Measurements from ENCODE around the gene ZNF362. TPM values are rescaled to one million over a fixed set of nuclear protein-coding genes. Genes with fewer than 3 reads are reported as not detected.
"Not testable (repeated sequence)": the region's sequence is repeated elsewhere in the genome, so short reads cannot be mapped to it uniquely, and the experiment has no call there.

ZNF362 gene
- total RNA-seq, 2 experiments from 2014 or later = 8.9 to 26.1 TPM

DNA sequence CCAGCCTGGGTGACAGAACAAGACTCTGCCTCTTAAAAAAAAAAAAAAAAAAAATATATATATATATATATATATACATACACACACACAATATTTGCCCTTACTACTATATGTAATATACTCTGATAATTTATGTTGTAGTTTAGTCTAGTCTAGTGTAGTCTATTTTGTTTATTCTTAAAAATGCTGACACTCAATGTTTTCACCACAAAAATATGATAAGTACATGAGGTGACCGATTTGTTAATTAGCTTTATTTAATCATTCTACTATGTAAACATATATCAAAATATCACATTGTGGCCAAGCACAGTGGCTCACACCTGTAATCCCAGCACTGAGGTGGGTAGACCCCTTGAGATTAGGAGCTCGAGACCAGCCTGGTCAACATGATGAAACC, 19.8 kb upstream of the ZNF362 start:
- Histone ChIP-seq H2AFZ (ENCODE audit: low read length) (no peak overlapping the region), H3K4me1 (ENCODE audit: insufficient read depth, low read length, poor library complexity, severe bottlenecking) (no peaks in the 10 kb centered on the region), H4K20me1 (ENCODE audit: insufficient read depth, low read length) (no peaks in the 10 kb centered on the region), H3K27ac (ENCODE audit: low read depth, low read length, poor library complexity, severe bottlenecking) (no peak overlapping the region), H3K79me2 (ENCODE audit: insufficient read depth, low read depth, low read length) (no peaks in the 10 kb centered on the region), H3K4me2 (ENCODE audit: low read length) (no peak overlapping the region), H3K4me3 (ENCODE audit: low read depth, low read length, poor library complexity, severe bottlenecking) (no peak overlapping the region), H3K36me3 (ENCODE audit: insufficient read depth, low read length) (no peaks in the 10 kb centered on the region), H3K9me3 (ENCODE audit: low read length) (no peaks in the 10 kb centered on the region), H3K9me2 (ENCODE audit: insufficient read depth, low read length) (no peaks in the 10 kb centered on the region)
- BruUV-seq (replicated peaks) = no TSS peak
- TF ChIP-seq EZH2phosphoT487 (IDR thresholded peaks at IDR 0.05; ENCODE audit: borderline replicate concordance, low read depth, low read length) = no peak
- TF ChIP-seq, protein P1, sequence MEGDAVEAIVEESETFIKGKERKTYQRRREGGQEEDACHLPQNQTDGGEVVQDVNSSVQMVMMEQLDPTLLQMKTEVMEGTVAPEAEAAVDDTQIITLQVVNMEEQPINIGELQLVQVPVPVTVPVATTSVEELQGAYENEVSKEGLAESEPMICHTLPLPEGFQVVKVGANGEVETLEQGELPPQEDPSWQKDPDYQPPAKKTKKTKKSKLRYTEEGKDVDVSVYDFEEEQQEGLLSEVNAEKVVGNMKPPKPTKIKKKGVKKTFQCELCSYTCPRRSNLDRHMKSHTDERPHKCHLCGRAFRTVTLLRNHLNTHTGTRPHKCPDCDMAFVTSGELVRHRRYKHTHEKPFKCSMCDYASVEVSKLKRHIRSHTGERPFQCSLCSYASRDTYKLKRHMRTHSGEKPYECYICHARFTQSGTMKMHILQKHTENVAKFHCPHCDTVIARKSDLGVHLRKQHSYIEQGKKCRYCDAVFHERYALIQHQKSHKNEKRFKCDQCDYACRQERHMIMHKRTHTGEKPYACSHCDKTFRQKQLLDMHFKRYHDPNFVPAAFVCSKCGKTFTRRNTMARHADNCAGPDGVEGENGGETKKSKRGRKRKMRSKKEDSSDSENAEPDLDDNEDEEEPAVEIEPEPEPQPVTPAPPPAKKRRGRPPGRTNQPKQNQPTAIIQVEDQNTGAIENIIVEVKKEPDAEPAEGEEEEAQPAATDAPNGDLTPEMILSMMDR (conservative IDR thresholded peaks at IDR 0.05; ENCODE audit: low read length) = no peak
- CTCF ChIA-PET (ENCODE audit: unreplicated experiment) = no interaction called here
- no peak for DNase-seq (ENCODE audit: low spot score)
- intact Hi-C loops (cut with micrococcal nuclease; ENCODE audit: unreplicated experiment) = no loop called here
- POLR2A ChIA-PET = interaction anchor here (0.6 to 1.5 kb wide), 3 partner anchors 21 to 851 kb away, joined by 3 to 4 read pairs (median 3); no protein-coding TSS in a partner anchor

DNA sequence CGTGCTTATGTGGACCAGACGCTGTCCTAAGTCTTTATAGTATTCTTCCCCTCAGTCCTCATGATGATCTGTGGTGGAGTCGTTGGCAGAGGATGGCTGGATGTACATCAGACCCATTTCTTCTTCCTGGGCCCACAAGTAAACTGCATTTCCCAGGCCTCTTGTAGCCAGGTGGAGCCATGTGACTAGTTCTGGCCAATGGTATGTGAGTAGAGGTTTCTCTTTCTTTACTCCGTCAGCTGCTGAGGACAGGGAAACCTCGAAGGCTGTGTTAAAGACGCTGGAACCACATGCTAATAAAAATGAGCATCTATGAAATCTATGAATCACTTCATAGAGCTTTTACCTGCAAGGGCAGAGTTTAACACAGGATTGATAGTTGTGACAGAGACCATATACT, 18.7 kb upstream of the ZNF362 start:
- no peaks in the 10 kb centered on the region for H3K9me2 ChIP-seq (ENCODE audit: insufficient read depth, low read length)
- H3K4me1 ChIP-seq (ENCODE audit: insufficient read depth, low read length, poor library complexity, severe bottlenecking) = no peaks in the 10 kb centered on the region
- no peak overlapping the region for H2AFZ ChIP-seq (ENCODE audit: low read length)
- ChIA-PET CTCF (ENCODE audit: unreplicated experiment) (no interaction called here), POLR2A (interaction anchor here (1.5 kb wide), 1 partner anchor 20 kb away, joined by 3 read pairs; no protein-coding TSS in a partner anchor)
- H3K9me3 ChIP-seq (ENCODE audit: low read length) = no peaks in the 10 kb centered on the region
- intact Hi-C loops (cut with micrococcal nuclease; ENCODE audit: unreplicated experiment) = no loop called here
- H3K36me3 ChIP-seq (ENCODE audit: insufficient read depth, low read length) = no peaks in the 10 kb centered on the region
- no peaks in the 10 kb centered on the region for H4K20me1 ChIP-seq (ENCODE audit: insufficient read depth, low read length)
- no peak overlapping the region for H3K4me2 ChIP-seq (ENCODE audit: low read length)
- no TSS peak for BruUV-seq (replicated peaks)
- H3K27ac ChIP-seq (ENCODE audit: low read depth, low read length, poor library complexity, severe bottlenecking) = no peak overlapping the region
- H3K4me3 ChIP-seq (ENCODE audit: low read depth, low read length, poor library complexity, severe bottlenecking) = no peak overlapping the region
- no peak for DNase-seq (ENCODE audit: low spot score)
- H3K79me2 ChIP-seq (ENCODE audit: insufficient read depth, low read depth, low read length) = no peaks in the 10 kb centered on the region
- no peak for TF ChIP-seq EZH2phosphoT487 (IDR thresholded peaks at IDR 0.05; ENCODE audit: borderline replicate concordance, low read depth, low read length)
- TF ChIP-seq, protein P1 (conservative IDR thresholded peaks at IDR 0.05; ENCODE audit: low read length) = no peak

- H3K9me3 ChIP-seq (ENCODE audit: low read length); H3K79me2 ChIP-seq (ENCODE audit: insufficient read depth, low read depth, low read length); DNase-seq (ENCODE audit: low spot score); CTCF ChIA-PET (ENCODE audit: unreplicated experiment); H3K9me2 ChIP-seq (ENCODE audit: insufficient read depth, low read length); H3K4me1 ChIP-seq (ENCODE audit: insufficient read depth, low read length, poor library complexity, severe bottlenecking); H3K36me3 ChIP-seq (ENCODE audit: insufficient read depth, low read length); H3K4me3 ChIP-seq (ENCODE audit: low read depth, low read length, poor library complexity, severe bottlenecking); H3K4me2 ChIP-seq (ENCODE audit: low read length); H3K27ac ChIP-seq (ENCODE audit: low read depth, low read length, poor library complexity, severe bottlenecking); intact Hi-C loops (cut with micrococcal nuclease; ENCODE audit: unreplicated experiment); BruUV-seq (replicated peaks); H4K20me1 ChIP-seq (ENCODE audit: insufficient read depth, low read length); POLR2A ChIA-PET: not testable (repeated sequence)
- 0 out of 2 replicates have a peak overlapping the region, but pooled peaks have one; percentile 31 for H2AFZ ChIP-seq (ENCODE audit: low read length)
Measured at GRCh38 chr1:33238194-33238724, 18.0 kb upstream of the ZNF362 start.

- CTCF ChIA-PET (ENCODE audit: unreplicated experiment); H3K4me2 ChIP-seq (ENCODE audit: low read length); H3K9me2 ChIP-seq (ENCODE audit: insufficient read depth, low read length); H2AFZ ChIP-seq (ENCODE audit: low read length); H3K36me3 ChIP-seq (ENCODE audit: insufficient read depth, low read length); H3K79me2 ChIP-seq (ENCODE audit: insufficient read depth, low read depth, low read length); H3K9me3 ChIP-seq (ENCODE audit: low read length); H3K4me1 ChIP-seq (ENCODE audit: insufficient read depth, low read length, poor library complexity, severe bottlenecking); H3K27ac ChIP-seq (ENCODE audit: low read depth, low read length, poor library complexity, severe bottlenecking); BruUV-seq (replicated peaks); POLR2A ChIA-PET; H4K20me1 ChIP-seq (ENCODE audit: insufficient read depth, low read length); DNase-seq (ENCODE audit: low spot score); H3K4me3 ChIP-seq (ENCODE audit: low read depth, low read length, poor library complexity, severe bottlenecking); intact Hi-C loops (cut with micrococcal nuclease; ENCODE audit: unreplicated experiment): not testable (repeated sequence)
Measured at GRCh38 chr1:33239410-33239809, 16.9 kb upstream of the ZNF362 start.
